Measurements from ENCODE around the gene WNK4.
A peak's percentile ranks its signal among the peaks of the same experiment; 100 is the strongest.

WNK4 gene

DNA sequence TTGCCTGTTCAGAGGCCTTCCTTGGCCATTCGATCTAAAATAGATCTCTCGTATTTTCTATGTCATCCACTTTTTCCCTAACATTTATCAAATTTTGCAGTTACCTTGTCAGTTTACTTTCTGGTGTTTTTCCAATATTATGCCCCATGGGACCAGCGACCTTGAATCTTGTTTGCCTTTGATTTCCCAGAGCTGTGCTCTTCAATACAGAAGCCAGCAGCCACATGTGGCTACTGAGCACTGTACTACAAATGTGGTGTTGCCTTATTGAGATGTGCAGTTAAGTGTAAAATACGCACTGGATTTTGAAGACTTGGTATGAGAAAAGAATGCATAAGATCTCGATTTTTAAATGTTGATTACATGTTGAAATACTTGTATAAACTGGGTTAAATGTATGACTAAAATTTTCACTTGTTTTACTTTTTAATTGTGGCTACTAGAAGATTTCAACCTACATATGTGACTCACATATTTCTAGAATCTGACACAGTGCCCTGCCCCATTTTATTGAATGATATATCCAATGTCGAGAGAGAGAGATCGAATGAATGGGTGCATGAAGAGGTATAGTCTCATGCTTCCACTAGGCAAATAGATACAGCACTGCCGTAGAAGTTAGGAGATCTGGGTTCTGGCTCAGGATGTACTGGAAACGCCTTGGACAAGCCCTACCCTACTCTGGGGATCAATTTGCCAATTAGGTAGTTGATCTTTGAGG is 52.0 kb downstream of the WNK4 start:
- ATAC-seq = peak; percentile 48
- TF ChIP-seq, protein P1, sequence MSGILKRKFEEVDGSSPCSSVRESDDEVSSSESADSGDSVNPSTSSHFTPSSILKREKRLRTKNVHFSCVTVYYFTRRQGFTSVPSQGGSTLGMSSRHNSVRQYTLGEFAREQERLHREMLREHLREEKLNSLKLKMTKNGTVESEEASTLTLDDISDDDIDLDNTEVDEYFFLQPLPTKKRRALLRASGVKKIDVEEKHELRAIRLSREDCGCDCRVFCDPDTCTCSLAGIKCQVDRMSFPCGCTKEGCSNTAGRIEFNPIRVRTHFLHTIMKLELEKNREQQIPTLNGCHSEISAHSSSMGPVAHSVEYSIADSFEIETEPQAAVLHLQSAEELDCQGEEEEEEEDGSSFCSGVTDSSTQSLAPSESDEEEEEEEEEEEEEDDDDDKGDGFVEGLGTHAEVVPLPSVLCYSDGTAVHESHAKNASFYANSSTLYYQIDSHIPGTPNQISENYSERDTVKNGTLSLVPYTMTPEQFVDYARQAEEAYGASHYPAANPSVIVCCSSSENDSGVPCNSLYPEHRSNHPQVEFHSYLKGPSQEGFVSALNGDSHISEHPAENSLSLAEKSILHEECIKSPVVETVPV (CRISPR knock-in tag; IDR thresholded peaks at IDR 0.05) = no peak
- TF ChIP-seq, protein P2, sequence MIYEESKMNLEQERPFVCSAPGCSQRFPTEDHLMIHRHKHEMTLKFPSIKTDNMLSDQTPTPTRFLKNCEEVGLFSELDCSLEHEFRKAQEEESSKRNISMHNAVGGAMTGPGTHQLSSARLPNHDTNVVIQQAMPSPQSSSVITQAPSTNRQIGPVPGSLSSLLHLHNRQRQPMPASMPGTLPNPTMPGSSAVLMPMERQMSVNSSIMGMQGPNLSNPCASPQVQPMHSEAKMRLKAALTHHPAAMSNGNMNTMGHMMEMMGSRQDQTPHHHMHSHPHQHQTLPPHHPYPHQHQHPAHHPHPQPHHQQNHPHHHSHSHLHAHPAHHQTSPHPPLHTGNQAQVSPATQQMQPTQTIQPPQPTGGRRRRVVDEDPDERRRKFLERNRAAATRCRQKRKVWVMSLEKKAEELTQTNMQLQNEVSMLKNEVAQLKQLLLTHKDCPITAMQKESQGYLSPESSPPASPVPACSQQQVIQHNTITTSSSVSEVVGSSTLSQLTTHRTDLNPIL (CRISPR knock-in tag; IDR thresholded peaks at IDR 0.05; ENCODE audit: low read depth) = no peak
- TF ChIP-seq, protein P3, sequence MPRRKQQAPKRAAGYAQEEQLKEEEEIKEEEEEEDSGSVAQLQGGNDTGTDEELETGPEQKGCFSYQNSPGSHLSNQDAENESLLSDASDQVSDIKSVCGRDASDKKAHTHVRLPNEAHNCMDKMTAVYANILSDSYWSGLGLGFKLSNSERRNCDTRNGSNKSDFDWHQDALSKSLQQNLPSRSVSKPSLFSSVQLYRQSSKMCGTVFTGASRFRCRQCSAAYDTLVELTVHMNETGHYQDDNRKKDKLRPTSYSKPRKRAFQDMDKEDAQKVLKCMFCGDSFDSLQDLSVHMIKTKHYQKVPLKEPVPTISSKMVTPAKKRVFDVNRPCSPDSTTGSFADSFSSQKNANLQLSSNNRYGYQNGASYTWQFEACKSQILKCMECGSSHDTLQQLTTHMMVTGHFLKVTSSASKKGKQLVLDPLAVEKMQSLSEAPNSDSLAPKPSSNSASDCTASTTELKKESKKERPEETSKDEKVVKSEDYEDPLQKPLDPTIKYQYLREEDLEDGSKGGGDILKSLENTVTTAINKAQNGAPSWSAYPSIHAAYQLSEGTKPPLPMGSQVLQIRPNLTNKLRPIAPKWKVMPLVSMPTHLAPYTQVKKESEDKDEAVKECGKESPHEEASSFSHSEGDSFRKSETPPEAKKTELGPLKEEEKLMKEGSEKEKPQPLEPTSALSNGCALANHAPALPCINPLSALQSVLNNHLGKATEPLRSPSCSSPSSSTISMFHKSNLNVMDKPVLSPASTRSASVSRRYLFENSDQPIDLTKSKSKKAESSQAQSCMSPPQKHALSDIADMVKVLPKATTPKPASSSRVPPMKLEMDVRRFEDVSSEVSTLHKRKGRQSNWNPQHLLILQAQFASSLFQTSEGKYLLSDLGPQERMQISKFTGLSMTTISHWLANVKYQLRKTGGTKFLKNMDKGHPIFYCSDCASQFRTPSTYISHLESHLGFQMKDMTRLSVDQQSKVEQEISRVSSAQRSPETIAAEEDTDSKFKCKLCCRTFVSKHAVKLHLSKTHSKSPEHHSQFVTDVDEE (CRISPR knock-in tag; IDR thresholded peaks at IDR 0.05) = no peak
- no peak for TF ChIP-seq ZNF565 (CRISPR knock-in tag; conservative IDR thresholded peaks at IDR 0.05; ENCODE audit: low read depth)
- TF ChIP-seq ARNTL (CRISPR knock-in tag; IDR thresholded peaks at IDR 0.05; ENCODE audit: borderline replicate concordance, low read depth) = no peak
- no peak for TF ChIP-seq ZNF8 (CRISPR knock-in tag; IDR thresholded peaks at IDR 0.05)
- TF ChIP-seq ZFP3 (CRISPR knock-in tag; IDR thresholded peaks at IDR 0.05) = no peak
- no peak for TF ChIP-seq TOX (CRISPR knock-in tag; IDR thresholded peaks at IDR 0.05; ENCODE audit: borderline replicate concordance)
- no peak for TF ChIP-seq ZC3H10 (CRISPR knock-in tag; IDR thresholded peaks at IDR 0.05)
- TF ChIP-seq CSDC2 (CRISPR knock-in tag; IDR thresholded peaks at IDR 0.05) = no peak
- TF ChIP-seq SNAI2 (CRISPR knock-in tag; IDR thresholded peaks at IDR 0.05) = no peak
- no peak for TF ChIP-seq OSR1 (CRISPR knock-in tag; IDR thresholded peaks at IDR 0.05)
- TF ChIP-seq GLIS3 (CRISPR knock-in tag; IDR thresholded peaks at IDR 0.05) = no peak
- TF ChIP-seq ZFP30 (CRISPR knock-in tag; IDR thresholded peaks at IDR 0.05) = no peak
- no peak for TF ChIP-seq ZNF70 (CRISPR knock-in tag; IDR thresholded peaks at IDR 0.05)
- TF ChIP-seq RARB (CRISPR knock-in tag; IDR thresholded peaks at IDR 0.05) = no peak
- TF ChIP-seq PPARA (CRISPR knock-in tag; IDR thresholded peaks at IDR 0.05; ENCODE audit: borderline replicate concordance) = no peak

- peak; percentile 96 for ATAC-seq
- no peak for TF ChIP-seq ZNF565 (CRISPR knock-in tag; conservative IDR thresholded peaks at IDR 0.05; ENCODE audit: low read depth)
- TF ChIP-seq PATZ1 (CRISPR knock-in tag; IDR thresholded peaks at IDR 0.05; ENCODE audit: borderline replicate concordance) = no peak
- peak; percentile 47; the same call in 1 of the 2 replicates for TF ChIP-seq ZFP3 (CRISPR knock-in tag; IDR thresholded peaks at IDR 0.05)
Measured at GRCh38 chr17:42832934-42833766, 52.7 kb downstream of the WNK4 start, which contains the start of gene PSME3. Gene PSME3 (plus strand): TSS chr17:42833397. CDS start chr17:42833632, 235 bp downstream.

DNA sequence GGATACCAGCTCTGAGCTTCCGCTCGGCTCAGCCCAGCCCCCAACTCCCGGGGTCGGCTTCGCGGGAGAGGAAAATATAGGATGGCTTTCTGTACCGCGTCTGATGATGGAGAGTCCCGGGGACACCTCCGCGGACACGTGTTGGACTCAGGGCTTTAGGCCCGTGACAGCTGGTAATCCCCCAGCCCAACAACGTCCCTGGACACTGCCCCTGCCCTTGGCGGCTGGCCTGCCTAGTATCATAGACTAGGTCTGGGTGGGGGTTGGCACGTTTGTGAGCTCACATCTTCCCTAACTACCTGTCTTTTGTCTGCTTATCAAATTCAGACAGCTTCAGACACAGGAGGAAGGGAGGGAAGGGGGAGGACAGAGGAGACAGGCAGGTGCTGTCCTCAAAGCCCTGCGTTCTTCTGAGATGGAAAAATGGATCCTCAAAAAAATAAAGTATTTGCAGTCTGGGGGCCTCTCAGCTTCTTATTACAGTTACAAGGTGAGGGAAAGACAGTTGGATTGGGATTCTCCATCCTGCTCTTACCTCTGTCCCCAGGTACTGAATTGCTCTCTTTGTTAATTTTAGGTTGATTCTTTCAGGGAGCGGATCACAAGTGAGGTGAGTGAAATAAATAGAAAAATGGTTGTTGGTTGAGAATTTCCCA is 53.5 kb downstream of the WNK4 start:
- ATAC-seq = peak; percentile 32
- no peak for TF ChIP-seq ZNF8 (CRISPR knock-in tag; IDR thresholded peaks at IDR 0.05)

DNA sequence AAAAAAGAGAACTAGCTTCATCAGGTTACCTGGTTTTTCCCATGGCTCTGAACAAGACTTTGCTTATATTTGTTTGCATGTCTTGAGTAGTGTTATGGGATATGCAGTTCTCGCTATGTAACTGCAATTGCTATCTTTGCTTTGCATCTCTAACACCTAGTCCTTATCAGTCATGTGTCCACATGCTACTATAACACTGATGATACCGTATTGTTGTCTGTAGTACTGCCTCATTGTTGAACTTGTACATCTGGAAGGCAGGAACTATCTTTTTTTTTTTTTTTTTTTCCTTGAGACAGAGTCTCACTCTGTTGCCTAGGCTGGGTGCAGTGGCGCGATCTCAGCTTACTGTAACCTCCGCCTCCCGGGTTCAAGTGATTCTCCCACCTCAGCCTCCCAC is 55.3 kb downstream of the WNK4 start:
- ATAC-seq = no peak
- TF ChIP-seq ARNTL (CRISPR knock-in tag; IDR thresholded peaks at IDR 0.05; ENCODE audit: borderline replicate concordance, low read depth) (no peak), ZNF565 (CRISPR knock-in tag; conservative IDR thresholded peaks at IDR 0.05; ENCODE audit: low read depth) (no peak), ZFP30 (CRISPR knock-in tag; IDR thresholded peaks at IDR 0.05) (no peak), PATZ1 (CRISPR knock-in tag; IDR thresholded peaks at IDR 0.05; ENCODE audit: borderline replicate concordance) (no peak)
